HG02759 (cell line): ENCODE data around the gene TCTN2.

Experiments used
- ATAC-seq: cut with Tn5 transposase; IDR thresholded peaks from one replicate; pipeline ENCODE4 v1.9.1; 2021; ENCODE audit warnings: mild to moderate bottlenecking, moderate library complexity; ENCODE audit not compliant: unreplicated experiment

The TCTN2 gene

DNA sequence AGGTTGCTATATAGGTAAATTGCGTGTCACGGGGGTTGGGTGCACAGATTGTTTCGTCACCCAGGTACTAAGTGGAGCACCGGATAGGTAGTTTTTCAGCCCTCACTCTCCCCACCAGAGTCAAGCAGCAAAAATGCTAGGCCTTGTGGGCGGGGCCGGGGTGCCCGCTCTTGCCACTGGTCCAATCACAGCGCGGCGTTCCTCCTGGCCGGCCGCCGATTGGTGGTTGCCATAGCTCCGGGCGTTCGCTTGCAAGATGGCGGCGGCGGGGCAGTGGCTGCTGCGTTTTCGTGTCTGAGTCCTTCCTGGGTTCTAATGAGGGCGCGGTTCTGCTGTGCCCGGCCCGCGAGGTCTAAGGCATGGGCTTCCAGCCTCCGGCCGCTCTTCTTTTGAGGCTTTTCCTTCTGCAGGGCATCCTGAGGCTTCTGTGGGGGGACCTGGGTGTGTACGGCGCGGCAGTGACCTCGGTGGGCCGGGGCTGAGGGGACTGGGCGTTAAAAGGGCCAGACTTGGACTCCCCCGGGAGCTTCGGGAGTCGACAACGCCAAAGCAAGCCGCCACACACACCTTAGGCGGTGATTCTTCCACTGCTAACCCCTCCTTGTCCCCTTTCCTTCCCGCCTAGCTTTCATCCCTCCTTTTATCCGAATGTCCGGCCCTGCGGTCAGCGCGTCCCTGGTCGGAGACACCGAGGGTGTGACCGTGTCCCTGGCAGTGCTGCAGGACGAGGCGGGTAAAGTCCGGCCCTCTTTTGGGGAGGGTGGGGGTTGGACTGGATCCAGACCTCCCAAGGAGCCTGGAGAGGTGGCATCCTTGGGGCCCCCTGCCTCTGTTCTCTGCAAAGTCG, at the start of gene TCTN2:
Gene TCTN2 (plus strand): TSS at position 232 of the 847 bp plus-strand sequence. CDS start 128 bp downstream, at position 360.
- ATAC-seq: peak; percentile 99

- ATAC-seq: no peak
Observed at GRCh38 chr12:123621619-123622530, 49.0 kb upstream of the TCTN2 start.

DNA sequence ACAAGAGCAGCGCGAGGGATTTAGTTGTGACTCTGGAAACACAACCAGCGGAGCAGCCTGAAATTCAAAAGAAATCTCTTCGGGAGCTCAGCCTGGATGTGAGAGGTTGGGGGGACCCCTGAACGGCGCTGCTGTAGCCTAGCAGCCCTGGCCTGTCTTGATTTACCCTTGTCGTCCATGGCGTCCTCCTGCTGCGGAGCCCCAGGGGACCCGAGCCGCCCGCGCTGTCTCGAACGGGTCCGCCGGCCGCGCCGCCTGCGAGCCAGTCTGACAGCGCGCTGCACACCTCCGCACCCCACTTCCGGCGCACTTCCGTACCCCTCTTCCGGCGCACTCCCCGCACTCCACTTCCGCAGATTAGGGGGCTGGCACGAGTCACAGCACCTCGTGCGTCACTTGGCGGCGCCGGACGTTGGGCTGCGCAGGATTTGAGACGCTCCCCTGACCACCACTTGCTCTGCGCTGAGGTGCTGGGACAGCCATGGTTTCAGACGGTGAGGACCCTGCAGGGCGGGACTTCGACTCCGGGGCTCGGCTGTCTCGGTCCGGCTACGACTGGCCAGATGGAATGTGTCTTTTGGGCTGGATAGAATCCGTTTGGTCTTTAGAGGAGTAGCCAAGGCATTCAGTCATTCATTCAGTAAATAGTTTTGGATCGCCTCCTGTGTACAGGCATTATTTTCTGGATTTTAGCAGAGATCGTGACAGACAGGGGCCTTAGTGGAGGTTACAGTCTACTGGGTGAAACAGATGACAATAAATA, 37.4 kb upstream of the TCTN2 start, which contains the start of the genes EIF2B1 and GTF2H3:
Gene EIF2B1 (minus strand): TSS at position 308 of the 763 bp plus-strand sequence. CDS start 129 bp downstream, at position 179.
Gene GTF2H3 (plus strand): TSS at position 451 of the 763 bp plus-strand sequence. CDS start 31 bp downstream, at position 482.
- peak; percentile 97 for ATAC-seq

DNA sequence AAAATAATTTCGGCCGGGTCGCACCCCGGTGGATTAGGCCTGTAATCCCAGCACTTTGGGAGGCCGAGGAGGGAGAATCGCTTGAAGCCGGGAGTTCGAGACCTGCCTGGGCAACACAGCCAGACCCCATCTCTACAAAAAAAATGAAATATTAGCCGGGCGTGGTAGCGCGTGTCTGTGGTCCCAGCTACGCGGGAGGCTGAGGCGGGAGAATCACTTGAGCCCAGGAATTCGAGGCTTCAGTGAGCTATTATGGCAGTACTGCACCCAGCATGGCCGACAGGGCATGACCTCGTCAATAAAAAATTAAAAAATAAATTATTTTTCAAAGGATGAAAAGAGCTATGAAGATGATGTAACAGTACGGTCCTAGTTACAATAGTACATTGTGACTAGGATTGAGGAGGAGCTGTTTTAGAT, 36.8 kb upstream of the TCTN2 start:
- no peak for ATAC-seq

DNA sequence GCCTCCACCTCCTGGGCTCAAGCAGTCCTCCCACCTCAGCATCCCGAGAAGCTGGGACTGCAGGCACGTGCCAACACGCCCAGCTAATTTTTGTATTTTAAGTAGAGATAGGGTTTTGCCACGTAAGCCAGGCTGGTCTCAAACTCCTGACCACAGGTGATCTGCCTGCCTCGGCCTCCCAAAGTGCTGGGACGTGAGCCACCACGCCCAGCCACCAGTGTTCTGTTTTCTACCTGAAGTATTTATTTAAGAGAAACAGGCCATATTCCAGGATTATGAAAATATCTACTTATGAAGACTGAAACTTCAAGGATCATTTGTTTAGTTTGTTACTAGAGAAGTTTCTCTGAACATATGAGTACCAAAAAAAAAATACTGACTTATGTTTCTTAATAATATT, 27.0 kb upstream of the TCTN2 start:
- ATAC-seq: no peak

- ATAC-seq: no peak
Observed at GRCh38 chr12:123645380-123645779, 25.5 kb upstream of the TCTN2 start.

- ATAC-seq: no peak
Observed at GRCh38 chr12:123645878-123646277, 25.0 kb upstream of the TCTN2 start.

GRCh38 chr12:123648401-123648800, 22.5 kb upstream of the TCTN2 start:
- ATAC-seq: no peak

DNA sequence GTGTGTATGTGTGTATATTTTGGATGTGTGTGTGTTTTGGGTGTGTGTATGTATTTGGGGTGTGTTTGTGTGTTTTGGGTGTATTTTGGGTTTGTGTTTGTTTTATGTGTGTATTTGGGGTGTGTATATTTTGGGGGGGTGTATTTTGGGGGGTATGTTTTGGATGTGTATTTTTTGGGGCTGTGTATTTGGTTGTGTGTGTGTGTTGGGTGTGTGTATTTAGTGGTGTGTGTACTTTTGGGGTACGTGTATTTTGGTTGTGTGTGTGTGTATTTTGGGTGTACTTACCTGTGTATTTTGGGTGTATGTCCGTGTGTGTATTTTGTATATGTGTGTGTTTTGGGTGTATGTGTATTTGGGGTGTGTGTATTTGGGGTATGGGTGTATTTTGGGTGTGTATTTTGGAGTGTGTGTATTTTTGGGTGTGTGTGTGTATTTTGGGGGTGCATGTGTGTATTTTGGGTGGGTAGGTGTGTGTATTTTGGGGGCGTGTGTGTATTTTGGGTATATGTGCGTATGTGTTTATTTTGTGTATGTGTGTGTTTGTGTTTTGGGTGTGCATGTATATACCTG, 16.7 kb upstream of the TCTN2 start:
- ATAC-seq: no peak

- ATAC-seq: peak; percentile 93
Observed at GRCh38 chr12:123655420-123655819, 15.5 kb upstream of the TCTN2 start.

DNA sequence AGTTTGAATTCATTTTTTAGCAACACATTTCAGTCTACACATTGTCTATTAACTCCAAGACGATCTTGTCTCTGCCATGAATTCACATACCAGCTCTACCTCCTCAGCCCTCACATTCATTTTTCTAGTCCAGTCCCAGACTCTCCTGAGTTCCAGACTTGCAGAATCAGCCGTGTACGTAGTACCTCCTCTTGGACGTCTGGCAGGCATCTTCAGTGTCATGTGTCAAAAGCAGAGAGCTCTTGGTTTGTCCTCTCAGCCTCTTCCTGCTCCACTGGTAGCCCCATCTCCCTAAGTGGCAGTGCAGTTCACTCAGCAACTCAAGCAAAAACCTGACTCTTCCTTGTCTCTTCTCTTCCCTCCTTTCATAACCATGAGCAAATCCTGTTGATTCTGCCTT, 14.5 kb upstream of the TCTN2 start:
- no peak for ATAC-seq

GRCh38 chr12:123657211-123657610, 13.7 kb upstream of the TCTN2 start:
- no peak for ATAC-seq

DNA sequence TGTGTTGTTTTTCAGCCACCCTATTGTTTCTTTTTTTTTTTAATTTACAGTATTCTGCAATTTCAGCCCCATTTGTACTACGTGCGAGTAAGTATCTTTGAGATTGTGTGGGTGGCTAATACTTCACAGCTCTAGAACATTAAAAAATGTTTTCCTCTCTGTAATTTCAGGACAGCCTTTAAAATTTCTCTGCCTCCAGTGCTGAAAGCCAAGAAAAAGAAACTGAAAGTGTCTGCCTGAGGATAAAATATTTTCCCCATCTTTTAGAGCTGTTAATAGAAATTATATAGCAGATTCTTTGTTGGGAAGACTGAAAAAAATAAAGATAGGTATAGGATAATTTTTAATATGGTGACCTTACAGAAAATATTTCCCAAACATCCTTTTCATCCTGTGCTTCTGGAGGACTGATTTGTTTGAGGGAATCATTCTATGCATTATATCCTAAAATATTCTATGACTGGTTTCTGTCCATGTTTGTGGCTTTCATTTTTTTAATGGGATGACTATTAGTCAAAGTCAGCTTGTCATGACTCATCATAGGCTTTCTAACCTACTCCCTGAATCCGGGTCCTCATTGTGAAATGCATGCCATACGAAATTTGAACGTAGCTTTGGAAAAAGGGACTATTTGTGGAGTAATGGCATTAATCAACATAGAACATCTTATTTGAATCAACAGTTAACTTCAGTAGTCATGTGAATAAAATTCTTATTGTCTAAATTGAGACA, 10.8 kb upstream of the TCTN2 start:
- ATAC-seq: no peak

GRCh38 chr12:123667771-123668170, 3.1 kb upstream of the TCTN2 start:
- ATAC-seq: no peak

- ATAC-seq: no peak
Observed at GRCh38 chr12:123671876-123672275, 963 bp downstream of the TCTN2 start.

- ATAC-seq: no peak
Observed at GRCh38 chr12:123675436-123675835, 4.5 kb downstream of the TCTN2 start.

DNA sequence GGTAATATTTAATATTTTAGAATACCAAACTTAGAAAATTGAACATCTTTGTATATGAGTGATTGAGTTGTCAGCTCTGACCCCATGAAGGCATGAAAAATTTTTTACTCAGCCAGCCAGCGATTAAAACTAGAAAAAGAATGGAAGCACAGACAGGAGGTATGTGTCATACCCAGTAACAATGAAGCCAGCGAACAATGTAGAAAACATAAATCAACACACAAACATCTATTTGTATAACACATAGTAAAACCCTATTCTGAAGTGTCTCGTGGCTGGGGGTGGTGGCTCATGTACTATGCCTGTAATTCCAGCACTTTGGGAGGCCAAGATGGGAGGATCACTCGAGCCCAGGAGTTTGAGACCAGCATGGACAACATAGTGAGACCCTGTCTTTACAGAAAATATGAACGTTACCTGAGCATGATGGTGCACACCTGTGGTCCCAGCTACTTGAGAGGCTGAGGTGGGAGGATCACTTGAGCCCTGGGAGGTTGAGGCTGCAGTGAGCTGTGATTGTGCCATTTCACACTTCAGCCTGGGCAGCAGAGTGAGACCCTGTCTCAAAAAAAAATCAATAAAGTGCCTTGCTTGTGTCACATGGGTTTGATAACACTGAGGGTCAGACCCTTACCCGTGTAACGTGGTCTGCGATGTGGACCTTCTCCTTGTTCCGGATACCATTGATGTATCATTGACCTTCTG, 5.9 kb downstream of the TCTN2 start:
- no peak for ATAC-seq

GRCh38 chr12:123678981-123679380, 8.1 kb downstream of the TCTN2 start:
- ATAC-seq: no peak

DNA sequence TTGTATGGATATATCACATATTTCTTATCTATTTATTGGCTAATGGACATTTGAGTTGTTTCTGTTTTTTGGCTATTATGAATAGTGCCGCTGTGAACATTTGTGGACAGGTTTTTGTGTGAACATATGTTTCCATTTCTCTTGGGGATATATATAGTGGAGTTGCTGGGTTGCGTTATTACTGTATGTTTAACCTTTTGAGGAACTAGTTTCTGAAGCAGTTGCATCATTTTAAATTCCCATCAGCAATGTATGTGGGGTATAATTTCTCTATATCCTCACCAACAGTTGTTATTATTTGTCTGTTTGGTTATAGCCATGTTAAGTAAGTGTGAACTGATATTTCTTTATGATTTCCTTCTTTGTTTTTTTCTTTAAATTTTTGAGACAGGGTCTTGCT, 10.7 kb downstream of the TCTN2 start:
- ATAC-seq: no peak
